ENCODE data around the gene AOX1. TPM values are rescaled to one million over a fixed set of nuclear protein-coding genes. Genes with fewer than 3 reads are reported as not detected.

AOX1 gene
- total and polyA plus RNA-seq, 10 of the 15 experiments (the other 5 are each of a cell fraction or from before 2014, with no cell fraction given): 0.03 to 0.56 (median 0.19) TPM; not detected in 6

DNA sequence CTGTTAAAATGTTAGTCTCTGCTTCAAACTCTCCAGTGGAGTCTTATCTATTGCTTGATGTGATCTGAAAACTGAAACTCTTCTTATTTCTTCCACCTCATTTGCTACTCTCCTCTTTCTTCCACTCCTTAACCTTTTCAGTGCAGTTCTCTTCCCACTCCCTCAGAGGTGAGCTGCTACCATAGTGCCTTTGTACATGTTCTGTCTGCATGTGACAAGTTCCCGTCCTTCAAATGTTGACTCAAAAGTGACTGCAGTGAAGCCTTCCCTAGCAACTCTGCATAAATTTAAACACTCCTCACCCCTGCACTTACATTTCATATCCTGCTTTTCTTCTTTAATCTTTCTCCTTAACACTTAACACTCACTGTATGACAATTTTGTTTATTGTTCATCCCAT is 47.7 kb upstream of the AOX1 start:
- FAIRE-seq (no peak), ATAC-seq (no peak), DNase-seq (ENCODE audit: low read depth, low spot score) (no peak)
- H3K4me3 ChIP-seq: no peak overlapping the region
- CTCF ChIA-PET: no interaction called here
- SMC1A ChIA-PET (ENCODE audit: uncharacterized antibody, unreplicated experiment): no interaction called here
- in situ Hi-C loops (cut with MboI): no loop called here
- peaks cover 2% of the 10 kb centered on the region; the same call in 1 of the 3 replicates for H3K9me3 ChIP-seq (replicated peaks; ENCODE audit: control insufficient read depth, insufficient read depth, low read length)
- no peaks in the 10 kb centered on the region for H4K20me1 ChIP-seq (ENCODE audit: control insufficient read depth, insufficient read depth)
- WGBS (ENCODE audit: insufficient coverage, insufficient replicate concordance, low lambda C conversion rate, missing lambda C conversion rate): 94% methylated on average over 1 of the region's 1 CpG
- H3K27ac ChIP-seq (ENCODE audit: control insufficient read depth, insufficient read depth): no peak overlapping the region
- BruUV-seq (replicated peaks): no TSS peak
- no peak overlapping the region for H3K9ac ChIP-seq (ENCODE audit: control insufficient read depth, insufficient read depth, low read length)
- peaks cover 6% of the 10 kb centered on the region for H3K79me2 ChIP-seq (ENCODE audit: control insufficient read depth, insufficient read depth, low read length)
- no peak overlapping the region for H3K4me2 ChIP-seq (ENCODE audit: control insufficient read depth, insufficient read depth)
- no peak overlapping the region for H2AFZ ChIP-seq (ENCODE audit: control insufficient read depth, low read depth, low read length)
- POLR2A ChIA-PET: interaction anchor here (0.6 kb wide), 1 partner anchor 12 kb away, joined by 3 read pairs; no protein-coding TSS in a partner anchor
- no peaks in the 10 kb centered on the region for H3K4me1 ChIP-seq (ENCODE audit: control insufficient read depth, insufficient read depth, low read length)
- H3K36me3 ChIP-seq (ENCODE audit: control insufficient read depth in 2 of 2, insufficient read depth in 2 of 2, low read length in 1 of 2): peaks cover 5% of the 10 kb centered on the region in 2 experiments; a peak in 3 of 4 replicates
- TF ChIP-seq YBX1 (IDR thresholded peaks at IDR 0.05) (no peak), BACH1 (IDR thresholded peaks at IDR 0.05; ENCODE audit: borderline replicate concordance) (no peak), WRNIP1 (IDR thresholded peaks at IDR 0.05; ENCODE audit: borderline replicate concordance, low read depth, low read length) (no peak), POLR2A (IDR thresholded peaks at IDR 0.05; ENCODE audit: low read depth, low read length) (no peak), BRCA1 (IDR thresholded peaks at IDR 0.05; ENCODE audit: low read depth, low read length) (no peak), TARDBP (IDR thresholded peaks at IDR 0.05; ENCODE audit: borderline replicate concordance) (no peak), MXI1 (IDR thresholded peaks at IDR 0.05; ENCODE audit: low read depth, low read length) (no peak)
- TF ChIP-seq, protein P1, sequence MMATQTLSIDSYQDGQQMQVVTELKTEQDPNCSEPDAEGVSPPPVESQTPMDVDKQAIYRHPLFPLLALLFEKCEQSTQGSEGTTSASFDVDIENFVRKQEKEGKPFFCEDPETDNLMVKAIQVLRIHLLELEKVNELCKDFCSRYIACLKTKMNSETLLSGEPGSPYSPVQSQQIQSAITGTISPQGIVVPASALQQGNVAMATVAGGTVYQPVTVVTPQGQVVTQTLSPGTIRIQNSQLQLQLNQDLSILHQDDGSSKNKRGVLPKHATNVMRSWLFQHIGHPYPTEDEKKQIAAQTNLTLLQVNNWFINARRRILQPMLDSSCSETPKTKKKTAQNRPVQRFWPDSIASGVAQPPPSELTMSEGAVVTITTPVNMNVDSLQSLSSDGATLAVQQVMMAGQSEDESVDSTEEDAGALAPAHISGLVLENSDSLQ (IDR thresholded peaks at IDR 0.05): no peak
- intact Hi-C loops (cut with micrococcal nuclease; ENCODE audit: unreplicated experiment): no loop called here
- RAD21 ChIA-PET (ENCODE audit: unreplicated experiment): interaction anchor here (1.0 kb wide), 1 partner anchor 363 kb away, joined by 3 read pairs; no protein-coding TSS in a partner anchor
- no peaks in the 10 kb centered on the region for H3K27me3 ChIP-seq (replicated peaks in 1 of 2; ENCODE audit: control insufficient read depth in 2 of 2, insufficient read depth in 2 of 2, low read length in 1 of 2)

DNA sequence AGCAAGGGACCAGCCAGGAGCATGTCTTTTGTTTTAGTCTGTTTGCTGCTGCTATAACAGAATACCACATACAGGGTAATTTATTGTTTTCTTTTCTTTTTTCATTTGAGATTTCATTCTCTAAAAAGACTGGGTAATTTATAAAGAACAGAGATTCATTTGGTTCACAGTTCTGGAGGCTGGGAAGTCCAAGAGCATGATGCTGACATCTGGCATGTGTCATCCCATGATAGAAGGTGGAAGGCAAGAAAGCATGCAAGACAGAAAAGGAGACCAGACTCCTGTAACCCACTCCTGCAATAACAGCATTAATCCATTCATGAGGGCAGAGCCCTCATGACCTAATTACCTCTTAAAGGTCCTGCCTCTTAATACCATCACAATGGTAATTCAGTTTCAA is 45.0 kb upstream of the AOX1 start:
- FAIRE-seq (no peak), ATAC-seq (no peak), DNase-seq (ENCODE audit: low read depth, low spot score) (no peak)
- Histone ChIP-seq H4K20me1 (ENCODE audit: control insufficient read depth, insufficient read depth) (no peaks in the 10 kb centered on the region), H3K4me3 (no peak overlapping the region), H3K27ac (ENCODE audit: control insufficient read depth, insufficient read depth) (no peak overlapping the region), H3K27me3 (replicated peaks in 1 of 2; ENCODE audit: control insufficient read depth in 2 of 2, insufficient read depth in 2 of 2, low read length in 1 of 2) (no peaks in the 10 kb centered on the region), H3K4me1 (ENCODE audit: control insufficient read depth, insufficient read depth, low read length) (no peaks in the 10 kb centered on the region), H3K79me2 (ENCODE audit: control insufficient read depth, insufficient read depth, low read length) (no peaks in the 10 kb centered on the region), H3K9me3 (replicated peaks; ENCODE audit: control insufficient read depth, insufficient read depth, low read length) (peaks cover 2% of the 10 kb centered on the region; the same call in 1 of the 3 replicates), H3K9ac (ENCODE audit: control insufficient read depth, insufficient read depth, low read length) (no peak overlapping the region), H3K36me3 (ENCODE audit: control insufficient read depth in 2 of 2, insufficient read depth in 2 of 2, low read length in 1 of 2) (peaks cover 4 to 8% of the 10 kb centered on the region in 2 experiments; a peak in 3 of 4 replicates), H3K4me2 (ENCODE audit: control insufficient read depth, insufficient read depth) (no peak overlapping the region), H2AFZ (ENCODE audit: control insufficient read depth, low read depth, low read length) (no peak overlapping the region)
- ChIA-PET CTCF (no interaction called here), RAD21 (ENCODE audit: unreplicated experiment) (no interaction called here), SMC1A (ENCODE audit: uncharacterized antibody, unreplicated experiment) (no interaction called here), POLR2A (no interaction called here)
- in situ Hi-C loops (cut with MboI) (no loop called here), intact Hi-C loops (cut with micrococcal nuclease; ENCODE audit: unreplicated experiment) (no loop called here)
- BruUV-seq (replicated peaks): no TSS peak
- TF ChIP-seq, protein P2, sequence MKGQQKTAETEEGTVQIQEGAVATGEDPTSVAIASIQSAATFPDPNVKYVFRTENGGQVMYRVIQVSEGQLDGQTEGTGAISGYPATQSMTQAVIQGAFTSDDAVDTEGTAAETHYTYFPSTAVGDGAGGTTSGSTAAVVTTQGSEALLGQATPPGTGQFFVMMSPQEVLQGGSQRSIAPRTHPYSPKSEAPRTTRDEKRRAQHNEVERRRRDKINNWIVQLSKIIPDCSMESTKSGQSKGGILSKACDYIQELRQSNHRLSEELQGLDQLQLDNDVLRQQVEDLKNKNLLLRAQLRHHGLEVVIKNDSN (IDR thresholded peaks at IDR 0.05; ENCODE audit: borderline replicate concordance, extremely low read length, insufficient read depth, low read depth, low read length): no peak
- TF ChIP-seq HDAC6 (IDR thresholded peaks at IDR 0.05; ENCODE audit: unreplicated experiment) (no peak), SMC3 (IDR thresholded peaks at IDR 0.05; ENCODE audit: borderline replicate concordance, low read length) (no peak), BACH1 (IDR thresholded peaks at IDR 0.05; ENCODE audit: borderline replicate concordance) (no peak), CHD2 (IDR thresholded peaks at IDR 0.05; ENCODE audit: borderline replicate concordance, low read depth, low read length) (no peak), NFXL1 (IDR thresholded peaks at IDR 0.05; ENCODE audit: borderline replicate concordance) (no peak), CBX5 (IDR thresholded peaks at IDR 0.05; ENCODE audit: low read depth) (no peak)
- TF ChIP-seq, protein P3, sequence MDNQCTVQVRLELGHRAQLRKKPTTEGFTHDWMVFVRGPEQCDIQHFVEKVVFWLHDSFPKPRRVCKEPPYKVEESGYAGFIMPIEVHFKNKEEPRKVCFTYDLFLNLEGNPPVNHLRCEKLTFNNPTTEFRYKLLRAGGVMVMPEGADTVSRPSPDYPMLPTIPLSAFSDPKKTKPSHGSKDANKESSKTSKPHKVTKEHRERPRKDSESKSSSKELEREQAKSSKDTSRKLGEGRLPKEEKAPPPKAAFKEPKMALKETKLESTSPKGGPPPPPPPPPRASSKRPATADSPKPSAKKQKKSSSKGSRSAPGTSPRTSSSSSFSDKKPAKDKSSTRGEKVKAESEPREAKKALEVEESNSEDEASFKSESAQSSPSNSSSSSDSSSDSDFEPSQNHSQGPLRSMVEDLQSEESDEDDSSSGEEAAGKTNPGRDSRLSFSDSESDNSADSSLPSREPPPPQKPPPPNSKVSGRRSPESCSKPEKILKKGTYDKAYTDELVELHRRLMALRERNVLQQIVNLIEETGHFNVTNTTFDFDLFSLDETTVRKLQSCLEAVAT (IDR thresholded peaks at IDR 0.05): no peak
- TF ChIP-seq, protein P4, sequence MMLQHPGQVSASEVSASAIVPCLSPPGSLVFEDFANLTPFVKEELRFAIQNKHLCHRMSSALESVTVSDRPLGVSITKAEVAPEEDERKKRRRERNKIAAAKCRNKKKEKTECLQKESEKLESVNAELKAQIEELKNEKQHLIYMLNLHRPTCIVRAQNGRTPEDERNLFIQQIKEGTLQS (IDR thresholded peaks at IDR 0.05; ENCODE audit: borderline replicate concordance, extremely low read depth, low read depth, low read length): no peak

All from GM12878 (cell line).